ENCODE data around the gene NUMB.

Gene NUMB

DNA sequence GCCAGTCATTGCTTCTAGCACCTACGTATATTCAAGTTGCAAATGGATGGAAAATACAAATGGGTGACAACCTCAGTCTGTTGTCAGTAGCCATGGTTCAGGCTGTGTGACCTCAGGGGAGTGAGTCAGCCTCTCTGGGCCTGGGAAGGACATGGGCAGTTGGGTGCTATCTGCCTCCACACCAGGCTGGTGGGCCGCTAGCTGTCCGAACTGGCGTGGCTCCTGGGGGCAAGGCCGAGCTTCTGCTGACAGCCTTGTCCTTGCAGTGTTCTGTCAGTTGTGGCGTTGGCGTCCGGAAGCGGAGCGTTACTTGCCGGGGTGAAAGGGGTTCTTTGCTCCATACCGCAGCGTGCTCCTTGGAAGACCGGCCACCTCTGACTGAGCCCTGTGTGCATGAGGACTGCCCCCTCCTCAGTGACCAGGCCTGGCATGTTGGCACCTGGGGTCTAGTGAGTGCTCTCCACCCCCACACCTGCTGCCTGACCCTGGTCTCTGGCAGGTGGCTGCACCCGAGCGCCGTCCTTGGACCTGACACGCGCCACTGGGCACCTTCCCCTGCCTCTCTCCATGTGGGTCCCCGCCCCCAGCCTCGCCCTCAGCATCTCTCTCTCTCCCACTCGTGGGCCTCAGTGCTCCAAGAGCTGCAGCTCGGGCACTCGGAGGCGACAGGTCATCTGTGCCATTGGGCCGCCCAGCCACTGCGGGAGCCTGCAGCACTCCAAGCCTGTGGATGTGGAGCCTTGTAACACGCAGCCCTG lies 203.9 kb downstream of the NUMB start:
- TF ChIP-seq CTCF (IDR thresholded peaks at IDR 0.05; ENCODE audit: low read depth, low read length, missing control alignments): no peak
- DNase-seq (ENCODE audit: low read depth): no peak
- no peak overlapping the region for H3K4me3 ChIP-seq (ENCODE audit: low read depth, low read length)

- no peak overlapping the region for H3K4me3 ChIP-seq (ENCODE audit: low read depth, low read length)
- no peak for DNase-seq (ENCODE audit: low read depth)
- no peak for TF ChIP-seq CTCF (IDR thresholded peaks at IDR 0.05; ENCODE audit: low read depth, low read length, missing control alignments)
Measured at GRCh38 chr14:73253721-73254120, 204.6 kb downstream of the NUMB start.

DNA sequence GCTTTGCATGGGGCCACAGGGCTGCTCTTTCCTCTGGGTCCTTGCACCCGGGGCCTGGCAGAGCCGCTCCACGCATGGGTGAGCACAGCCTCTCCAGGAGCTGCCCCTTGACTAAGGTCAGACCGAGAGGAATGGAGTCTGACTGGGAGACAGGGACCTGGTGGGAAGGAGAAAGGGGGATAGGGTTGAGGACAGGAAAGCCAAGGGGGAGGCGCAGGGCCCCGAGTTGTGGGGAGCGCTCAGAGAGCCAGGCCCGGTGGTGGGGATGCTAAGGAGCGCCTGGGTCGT lies 205.1 kb downstream of the NUMB start:
- no peak for TF ChIP-seq CTCF (IDR thresholded peaks at IDR 0.05; ENCODE audit: low read depth, low read length, missing control alignments)
- H3K4me3 ChIP-seq (ENCODE audit: low read depth, low read length): no peak overlapping the region
- DNase-seq (ENCODE audit: low read depth): no peak

GRCh38 chr14:73252491-73253322 lies 205.6 kb downstream of the NUMB start:
- TF ChIP-seq CTCF (IDR thresholded peaks at IDR 0.05; ENCODE audit: low read depth, low read length, missing control alignments): no peak
- H3K4me3 ChIP-seq (ENCODE audit: low read depth, low read length): no peak overlapping the region
- no peak for DNase-seq (ENCODE audit: low read depth)

- no peak for DNase-seq (ENCODE audit: low read depth)
- H3K4me3 ChIP-seq (ENCODE audit: low read depth, low read length): no peak overlapping the region
- no peak for TF ChIP-seq CTCF (IDR thresholded peaks at IDR 0.05; ENCODE audit: low read depth, low read length, missing control alignments)
Measured at GRCh38 chr14:73251516-73252215, 206.7 kb downstream of the NUMB start.

DNA sequence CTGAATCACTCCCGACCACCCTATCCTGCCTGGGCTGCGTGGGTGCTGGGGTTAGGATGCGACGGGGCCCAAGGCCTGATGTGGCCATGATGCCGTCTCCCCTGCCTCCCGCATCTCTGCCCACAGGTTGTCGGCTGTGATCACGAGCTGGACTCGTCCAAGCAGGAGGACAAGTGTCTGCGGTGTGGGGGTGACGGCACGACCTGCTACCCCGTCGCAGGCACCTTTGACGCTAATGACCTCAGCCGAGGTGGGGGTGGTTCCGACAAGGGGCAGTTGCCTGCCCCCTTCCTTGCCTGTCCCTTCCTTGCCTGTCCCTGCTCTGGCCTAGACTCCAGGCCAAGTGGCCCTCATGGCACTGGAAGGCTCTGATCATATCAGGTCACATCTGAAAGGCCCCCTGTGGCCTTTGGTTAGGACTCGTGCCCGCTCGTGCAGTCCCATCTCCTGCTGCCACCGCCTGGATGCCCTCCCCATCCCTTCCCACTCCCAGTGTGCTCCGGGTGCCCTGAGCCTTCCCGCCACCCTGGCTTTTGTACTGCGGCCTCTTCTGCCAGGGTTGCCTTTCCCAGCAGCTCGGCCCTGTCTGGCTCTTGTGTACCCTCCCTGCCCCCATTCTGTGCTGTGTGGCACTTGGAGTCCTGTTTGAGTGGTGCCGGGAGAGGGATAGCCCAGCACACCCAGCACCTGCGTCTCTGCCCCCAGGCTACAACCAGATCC lies 207.4 kb downstream of the NUMB start:
- no peak for DNase-seq (ENCODE audit: low read depth)
- no peak overlapping the region for H3K4me3 ChIP-seq (ENCODE audit: low read depth, low read length)
- no peak for TF ChIP-seq CTCF (IDR thresholded peaks at IDR 0.05; ENCODE audit: low read depth, low read length, missing control alignments)
